Type B pancreatic cell (in vitro differentiated cells): Measurements from ENCODE around the gene CDK5RAP3. TPM values are rescaled to one million over a fixed set of nuclear protein-coding genes. Genes with fewer than 3 reads are reported as not detected.

Experiments used
- DNase-seq: peaks from one replicate; pipeline ENCODE4 v3.0.0; 2021; ENCODE audit warnings: mixed read lengths; ENCODE audit not compliant: unreplicated experiment; ENCODE audit errors: extremely low spot score
- H3K27ac Mint-ChIP-seq: 2 replicates; pipeline ENCODE4 v1.8.0; 2021; ENCODE audit warnings: mild to moderate bottlenecking, mixed read lengths
- H3K27me3 Mint-ChIP-seq: 2 replicates; pipeline ENCODE4 v1.8.0; 2021; ENCODE audit warnings: mixed read lengths
- H3K36me3 Mint-ChIP-seq: 2 replicates; pipeline ENCODE4 v1.8.0; 2021; ENCODE audit warnings: mixed read lengths
- H3K4me1 Mint-ChIP-seq: one replicate; pipeline ENCODE4 v1.8.0; 2021; ENCODE audit warnings: mixed read lengths; ENCODE audit not compliant: unreplicated experiment
- H3K4me3 Mint-ChIP-seq: 2 replicates; pipeline ENCODE4 v1.8.0; 2021; ENCODE audit warnings: mild to moderate bottlenecking, mixed read lengths
- H3K9me3 Mint-ChIP-seq: 2 replicates; pipeline ENCODE4 v1.8.0; 2021; ENCODE audit warnings: mixed read lengths
- total RNA-seq: library from RNA; stranded (reverse); gene quantifications from 2 replicates; pipeline ENCODE4 v1.2.1, GENCODE V29; 2021; ENCODE audit warnings: low replicate concordance
- TF ChIP-seq, protein P1 (sequence below): fragments of 200-600 bp; sonication (generic); conservative IDR thresholded peaks from 2 replicates; pipeline ENCODE4 v1.5.0; 2021; ENCODE audit warnings: antibody characterized with exemption, mild to moderate bottlenecking

The CDK5RAP3 gene
- total RNA-seq, 1 donor from 2014 or later = 217 TPM

DNA sequence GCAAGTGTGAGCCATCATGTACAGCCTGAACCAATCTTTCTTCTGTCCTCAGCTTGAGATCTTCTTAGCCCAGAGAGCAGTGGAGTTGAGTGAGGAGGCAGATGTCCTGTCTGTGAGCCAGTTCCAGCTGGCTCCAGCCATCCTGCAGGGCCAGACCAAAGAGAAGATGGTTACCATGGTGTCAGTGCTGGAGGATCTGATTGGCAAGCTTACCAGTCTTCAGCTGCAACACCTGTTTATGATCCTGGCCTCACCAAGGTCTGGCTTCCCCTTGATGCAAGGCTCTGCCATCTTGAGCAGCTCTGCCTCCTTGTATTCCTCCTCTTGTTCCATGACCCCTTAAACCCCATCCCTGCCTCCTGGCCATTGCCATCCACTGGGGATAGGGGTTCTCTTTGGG, 9.6 kb downstream of the CDK5RAP3 start:
- Mint-ChIP-seq H3K9me3 (no peaks in the 10 kb centered on the region), H3K27me3 (peaks cover 3% of the 10 kb centered on the region), H3K27ac (no peak overlapping the region), H3K36me3 (peaks cover 33% of the 10 kb centered on the region), H3K4me1 (peaks cover 9% of the 10 kb centered on the region), H3K4me3 (no peak overlapping the region)
- TF ChIP-seq, protein P1, sequence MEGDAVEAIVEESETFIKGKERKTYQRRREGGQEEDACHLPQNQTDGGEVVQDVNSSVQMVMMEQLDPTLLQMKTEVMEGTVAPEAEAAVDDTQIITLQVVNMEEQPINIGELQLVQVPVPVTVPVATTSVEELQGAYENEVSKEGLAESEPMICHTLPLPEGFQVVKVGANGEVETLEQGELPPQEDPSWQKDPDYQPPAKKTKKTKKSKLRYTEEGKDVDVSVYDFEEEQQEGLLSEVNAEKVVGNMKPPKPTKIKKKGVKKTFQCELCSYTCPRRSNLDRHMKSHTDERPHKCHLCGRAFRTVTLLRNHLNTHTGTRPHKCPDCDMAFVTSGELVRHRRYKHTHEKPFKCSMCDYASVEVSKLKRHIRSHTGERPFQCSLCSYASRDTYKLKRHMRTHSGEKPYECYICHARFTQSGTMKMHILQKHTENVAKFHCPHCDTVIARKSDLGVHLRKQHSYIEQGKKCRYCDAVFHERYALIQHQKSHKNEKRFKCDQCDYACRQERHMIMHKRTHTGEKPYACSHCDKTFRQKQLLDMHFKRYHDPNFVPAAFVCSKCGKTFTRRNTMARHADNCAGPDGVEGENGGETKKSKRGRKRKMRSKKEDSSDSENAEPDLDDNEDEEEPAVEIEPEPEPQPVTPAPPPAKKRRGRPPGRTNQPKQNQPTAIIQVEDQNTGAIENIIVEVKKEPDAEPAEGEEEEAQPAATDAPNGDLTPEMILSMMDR = no peak
- DNase-seq = no peak

DNA sequence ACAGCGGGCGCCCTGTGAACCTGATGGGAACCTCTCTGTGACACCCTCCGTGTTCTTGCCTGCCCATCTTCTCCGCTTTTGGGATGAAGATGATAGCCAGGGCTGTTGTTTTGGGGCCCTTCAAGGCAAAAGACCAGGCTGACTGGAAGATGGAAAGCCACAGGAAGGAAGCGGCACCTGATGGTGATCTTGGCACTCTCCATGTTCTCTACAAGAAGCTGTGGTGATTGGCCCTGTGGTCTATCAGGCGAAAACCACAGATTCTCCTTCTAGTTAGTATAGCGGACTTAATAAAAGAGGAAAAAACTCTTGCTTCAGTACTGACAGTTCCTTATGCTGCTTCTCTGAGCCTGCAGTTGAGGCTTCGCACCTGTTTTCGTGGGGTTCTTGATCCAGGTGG, 10.5 kb downstream of the CDK5RAP3 start:
- Mint-ChIP-seq H3K4me1 (peaks cover 14% of the 10 kb centered on the region), H3K9me3 (no peaks in the 10 kb centered on the region), H3K27me3 (peaks cover 3% of the 10 kb centered on the region), H3K36me3 (peaks cover 34% of the 10 kb centered on the region), H3K4me3 (no peak overlapping the region), H3K27ac (no peak overlapping the region)
- no peak for DNase-seq
- TF ChIP-seq, protein P1 = no peak

DNA sequence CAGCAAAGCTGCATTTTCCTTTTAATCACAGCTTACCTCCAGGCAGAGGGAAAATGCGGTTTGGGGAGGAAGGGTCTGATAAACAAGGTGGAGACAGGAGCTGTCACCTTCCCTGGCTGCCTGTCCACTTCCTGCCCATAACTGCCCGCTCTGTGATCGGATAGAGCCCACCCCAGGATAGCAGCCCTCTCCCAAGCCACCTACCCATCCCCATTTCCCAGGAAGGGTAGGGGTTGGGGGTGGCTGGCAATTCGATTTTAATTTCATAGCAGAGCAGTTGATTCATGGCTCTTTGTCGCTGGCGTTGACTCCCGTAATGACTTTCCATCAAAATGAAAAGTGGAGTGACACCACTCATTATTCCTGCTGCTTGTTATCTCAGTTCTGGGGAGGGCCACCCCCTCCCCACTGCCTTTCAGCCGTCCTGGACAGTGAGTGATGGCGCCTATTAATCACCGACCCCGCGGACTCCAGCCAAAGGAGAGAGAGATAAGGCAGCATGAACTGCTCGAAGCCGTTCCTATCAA, 11.2 kb downstream of the CDK5RAP3 start:
- Mint-ChIP-seq H3K4me1 (peaks cover 20% of the 10 kb centered on the region), H3K9me3 (no peaks in the 10 kb centered on the region), H3K27me3 (peaks cover 6% of the 10 kb centered on the region), H3K27ac (no peak overlapping the region), H3K36me3 (peaks cover 35% of the 10 kb centered on the region), H3K4me3 (no peak overlapping the region)
- DNase-seq = no peak
- TF ChIP-seq, protein P1 = no peak

DNA sequence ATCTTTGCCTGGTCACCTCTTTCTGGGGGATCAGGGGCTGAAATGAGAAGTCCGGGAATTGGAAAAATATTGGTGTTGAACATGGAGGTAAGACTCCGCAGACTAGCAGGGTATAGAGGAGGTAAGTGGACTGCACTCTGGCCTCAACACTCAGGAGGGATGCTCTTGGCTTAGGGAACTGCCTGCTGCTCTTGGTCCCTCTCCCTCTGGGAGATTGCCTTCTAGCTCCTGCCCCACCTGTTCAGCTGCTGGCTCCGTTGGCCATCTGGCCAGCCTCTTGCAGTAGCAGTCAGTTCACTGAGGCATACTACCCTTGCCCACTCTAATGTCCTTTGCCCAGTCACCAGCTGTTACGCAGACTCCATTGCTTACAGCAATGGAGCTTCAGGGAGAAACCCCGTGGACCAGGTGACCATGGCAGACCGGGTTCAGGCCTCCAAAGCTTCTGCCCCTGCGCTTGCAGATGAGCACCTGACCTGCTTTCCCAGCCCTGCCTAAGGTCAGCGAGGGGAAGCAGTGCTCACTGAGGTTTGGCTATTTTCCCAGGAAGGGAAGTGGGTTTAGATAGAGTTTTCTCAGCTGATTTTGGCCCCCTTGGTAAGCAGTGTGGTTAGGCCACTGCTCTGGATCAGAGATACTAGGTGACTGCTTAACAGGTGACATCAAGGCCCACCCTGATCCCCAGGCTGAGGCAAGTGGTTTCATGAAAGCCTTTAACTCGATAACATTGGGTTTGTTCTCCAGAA, 11.9 kb downstream of the CDK5RAP3 start:
- Mint-ChIP-seq H3K4me1 (peaks cover 27% of the 10 kb centered on the region), H3K9me3 (no peaks in the 10 kb centered on the region), H3K4me3 (peak overlapping the region; percentile 25), H3K27me3 (peaks cover 9% of the 10 kb centered on the region), H3K27ac (peak overlapping the region; percentile 29), H3K36me3 (peaks cover 31% of the 10 kb centered on the region)
- DNase-seq = no peak
- TF ChIP-seq, protein P1 = no peak

GRCh38 chr17:47983492-47984223, 12.7 kb downstream of the CDK5RAP3 start:
- no peak for DNase-seq
- TF ChIP-seq, protein P1 = no peak
- peaks cover 31% of the 10 kb centered on the region for H3K36me3 Mint-ChIP-seq
- H3K4me3 Mint-ChIP-seq = no peak overlapping the region
- H3K27me3 Mint-ChIP-seq = peaks cover 9% of the 10 kb centered on the region
- no peak overlapping the region for H3K27ac Mint-ChIP-seq
- no peaks in the 10 kb centered on the region for H3K9me3 Mint-ChIP-seq
- H3K4me1 Mint-ChIP-seq = peaks cover 32% of the 10 kb centered on the region
